HG03280 (cell line): ENCODE results near the gene SLC44A2.

Experiments used
- ATAC-seq: cut with Tn5 transposase; IDR thresholded peaks from one replicate; pipeline ENCODE4 v1.9.1; 2021; ENCODE audit warnings: mild to moderate bottlenecking, moderate library complexity; ENCODE audit not compliant: unreplicated experiment

The SLC44A2 gene

DNA sequence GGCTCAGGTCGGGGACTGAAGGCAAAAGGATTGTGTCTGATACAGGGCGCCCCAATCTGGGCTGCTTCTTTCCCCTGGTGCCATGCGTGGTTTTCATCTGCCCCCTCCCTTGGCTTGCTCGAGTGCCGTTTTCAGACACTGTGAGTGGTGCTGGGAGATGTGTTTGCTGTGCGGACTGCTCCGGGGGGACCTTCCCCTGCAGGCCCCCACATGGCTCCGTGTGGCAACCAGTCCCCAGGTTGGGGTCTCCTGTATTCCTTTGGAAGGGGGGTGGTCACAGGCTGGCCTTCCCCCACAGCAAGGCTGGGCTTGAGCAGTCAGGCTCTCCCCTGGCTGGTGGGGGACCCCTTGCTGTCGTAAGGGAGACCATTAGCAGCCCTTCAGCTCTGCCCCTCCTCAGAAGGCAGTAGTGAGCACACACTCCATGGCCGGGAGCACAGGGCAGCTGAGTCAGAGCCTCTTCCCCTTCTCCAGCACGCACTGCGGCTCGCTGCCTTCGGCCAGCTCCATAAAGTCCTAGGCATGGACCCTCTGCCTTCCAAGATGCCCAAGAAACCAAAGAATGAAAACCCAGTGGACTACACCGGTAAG, 55.3 kb downstream of the SLC44A2 start:
- no peak for ATAC-seq

DNA sequence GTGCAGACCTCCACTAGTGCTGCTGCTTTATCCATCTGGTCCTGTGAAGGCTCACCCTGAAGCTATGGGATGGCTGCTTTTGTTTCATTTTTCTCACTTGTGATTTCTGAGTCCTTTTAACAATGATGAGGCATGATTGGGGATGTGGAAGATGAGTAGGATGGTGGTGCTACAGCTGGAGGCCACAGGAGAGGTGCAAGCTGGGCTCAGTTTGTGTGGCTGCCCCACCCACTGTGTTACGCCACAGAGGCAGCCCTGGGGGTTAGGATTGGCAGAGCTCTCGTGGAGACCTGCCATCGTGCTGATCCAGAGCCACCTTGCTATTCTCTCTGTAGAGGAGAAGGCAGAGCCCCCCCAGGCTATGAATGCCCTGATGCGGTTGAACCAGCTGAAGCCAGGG, 56.3 kb downstream of the SLC44A2 start:
- ATAC-seq: no peak

DNA sequence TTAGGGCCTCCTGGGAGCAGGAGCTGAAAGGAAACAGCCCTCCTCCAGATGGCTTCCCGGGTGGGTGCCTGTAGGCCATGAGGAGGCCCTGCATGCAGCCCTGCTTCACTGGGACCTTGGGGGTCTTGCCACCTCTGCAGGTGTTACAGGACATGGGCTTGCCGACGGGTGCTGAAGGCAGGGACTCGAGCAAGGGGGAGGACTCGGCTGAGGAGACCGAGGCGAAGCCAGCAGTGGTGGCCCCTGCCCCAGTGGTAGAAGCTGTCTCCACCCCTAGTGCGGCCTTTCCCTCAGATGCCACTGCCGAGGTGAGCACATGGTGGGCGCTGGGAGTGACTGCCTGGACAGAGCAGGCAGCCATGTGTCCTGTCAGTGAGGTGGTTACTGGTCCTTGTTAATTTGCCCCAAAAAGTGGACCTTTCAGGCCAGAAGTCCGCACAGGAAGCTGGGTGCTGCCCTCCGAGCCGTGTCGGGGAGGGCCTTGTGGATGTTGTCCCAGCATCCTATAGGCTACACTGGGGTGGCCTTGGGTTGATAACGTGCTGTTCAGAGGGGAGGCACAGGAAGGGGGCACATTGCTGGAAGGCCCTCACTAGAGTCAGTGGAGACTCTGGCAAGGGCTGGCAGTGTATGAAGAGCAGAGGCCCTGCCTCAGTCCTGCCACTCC, 57.2 kb downstream of the SLC44A2 start:
- ATAC-seq: no peak

DNA sequence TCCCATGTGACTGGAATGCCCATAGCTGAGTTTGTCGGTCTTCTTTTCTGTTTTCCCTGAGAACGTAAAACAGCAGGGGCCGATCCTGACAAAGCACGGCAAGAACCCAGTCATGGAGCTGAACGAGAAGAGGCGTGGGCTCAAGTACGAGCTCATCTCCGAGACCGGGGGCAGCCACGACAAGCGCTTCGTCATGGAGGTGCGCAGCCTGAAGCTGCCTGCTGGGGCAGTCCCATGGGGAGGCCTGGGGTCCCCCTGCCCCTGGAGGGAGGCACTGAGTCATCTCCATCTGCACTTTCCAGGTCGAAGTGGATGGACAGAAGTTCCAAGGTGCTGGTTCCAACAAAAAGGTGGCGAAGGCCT, 57.7 kb downstream of the SLC44A2 start:
- ATAC-seq: no peak

DNA sequence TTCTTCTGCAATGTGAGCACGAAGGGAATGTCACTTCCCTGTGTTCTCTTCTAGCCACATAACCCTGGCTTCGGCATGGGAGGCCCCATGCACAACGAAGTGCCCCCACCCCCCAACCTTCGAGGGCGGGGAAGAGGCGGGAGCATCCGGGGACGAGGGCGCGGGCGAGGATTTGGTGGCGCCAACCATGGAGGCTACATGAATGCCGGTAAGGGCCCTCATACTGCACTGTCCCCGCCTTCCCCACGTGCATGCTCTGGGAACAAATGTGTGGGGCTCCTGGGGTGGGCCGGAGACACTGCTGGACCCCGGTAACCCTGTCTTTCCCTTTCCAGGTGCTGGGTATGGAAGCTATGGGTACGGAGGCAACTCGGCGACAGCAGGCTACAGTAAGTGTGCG, 58.2 kb downstream of the SLC44A2 start:
- ATAC-seq: no peak

DNA sequence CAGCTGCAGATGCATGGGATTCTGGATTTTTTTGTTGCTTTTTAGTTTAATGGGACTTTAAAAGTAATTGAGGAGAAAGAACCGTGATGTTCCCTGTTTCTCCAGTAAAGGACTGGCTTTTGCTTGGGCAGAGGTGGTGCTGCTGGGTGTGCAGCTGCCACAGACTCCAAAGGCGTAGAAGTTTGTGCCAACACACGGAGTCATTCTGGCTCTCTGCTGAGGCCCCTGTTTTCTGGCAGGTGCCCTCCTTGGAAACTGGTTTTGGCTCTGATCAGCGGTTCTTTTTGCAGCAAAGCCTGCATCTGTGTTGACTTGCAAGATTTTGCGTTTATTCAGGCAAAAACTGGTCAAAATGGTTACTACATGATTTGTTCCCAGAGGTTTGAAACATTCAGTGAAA, 59.9 kb downstream of the SLC44A2 start:
- ATAC-seq: no peak

DNA sequence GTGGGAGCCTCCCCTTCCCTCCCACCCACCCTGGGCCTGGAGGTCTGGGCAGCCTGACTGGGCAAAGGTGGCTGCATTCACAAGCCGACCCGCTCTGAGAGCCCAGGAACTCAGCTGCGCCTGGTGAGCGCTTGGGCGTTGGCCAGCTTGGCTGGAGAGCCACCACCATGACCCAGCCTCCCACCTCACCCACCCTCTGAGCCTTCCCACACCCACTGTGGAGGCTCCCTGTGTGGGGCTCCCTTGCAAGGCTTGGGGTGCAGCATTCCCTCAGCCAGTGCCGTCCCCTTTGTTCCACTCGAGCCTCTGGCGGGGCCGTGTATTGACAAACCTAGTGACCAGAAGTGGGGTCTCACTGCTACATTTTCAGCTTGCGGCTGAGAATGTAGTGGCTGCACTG, 60.8 kb downstream of the SLC44A2 start:
- no peak for ATAC-seq

DNA sequence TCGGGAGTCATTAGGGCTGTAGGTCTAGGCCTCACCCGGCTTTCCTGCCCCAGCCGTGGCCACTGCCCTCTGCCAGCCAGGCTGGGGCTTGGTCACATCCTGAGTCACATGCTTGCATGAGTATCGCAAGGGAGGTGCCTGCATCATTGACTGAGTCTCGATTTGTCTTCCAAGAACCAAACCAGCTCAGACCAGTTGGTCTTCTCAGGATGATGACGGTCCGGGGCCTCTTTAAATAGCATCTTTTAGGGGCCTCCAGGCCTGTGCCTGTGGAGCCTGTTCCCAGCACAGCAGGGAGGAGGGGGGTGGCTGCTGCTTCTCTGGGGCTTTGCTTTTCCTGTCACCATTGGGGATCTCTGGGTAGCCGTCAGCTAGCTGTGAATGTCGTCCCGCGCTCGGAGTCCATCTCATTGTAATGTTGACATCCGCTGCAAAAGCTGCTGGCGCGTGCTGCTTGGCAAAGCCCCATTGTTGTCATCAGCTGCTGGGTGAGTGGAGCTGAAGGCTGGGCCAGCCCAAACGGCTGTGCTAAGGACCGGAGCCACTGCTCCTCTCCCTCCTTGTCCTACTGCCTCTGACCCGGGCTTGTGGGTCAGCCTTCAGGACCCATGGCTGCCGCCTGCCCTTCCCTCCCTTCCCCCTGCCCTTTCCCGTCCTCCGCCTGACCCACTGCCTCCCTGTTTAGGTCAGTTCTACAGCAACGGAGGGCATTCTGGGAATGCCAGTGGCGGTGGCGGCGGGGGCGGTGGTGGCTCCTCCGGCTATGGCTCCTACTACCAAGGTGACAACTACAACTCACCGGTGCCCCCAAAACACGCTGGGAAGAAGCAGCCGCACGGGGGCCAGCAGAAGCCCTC, 61.5 kb downstream of the SLC44A2 start:
- no peak for ATAC-seq

DNA sequence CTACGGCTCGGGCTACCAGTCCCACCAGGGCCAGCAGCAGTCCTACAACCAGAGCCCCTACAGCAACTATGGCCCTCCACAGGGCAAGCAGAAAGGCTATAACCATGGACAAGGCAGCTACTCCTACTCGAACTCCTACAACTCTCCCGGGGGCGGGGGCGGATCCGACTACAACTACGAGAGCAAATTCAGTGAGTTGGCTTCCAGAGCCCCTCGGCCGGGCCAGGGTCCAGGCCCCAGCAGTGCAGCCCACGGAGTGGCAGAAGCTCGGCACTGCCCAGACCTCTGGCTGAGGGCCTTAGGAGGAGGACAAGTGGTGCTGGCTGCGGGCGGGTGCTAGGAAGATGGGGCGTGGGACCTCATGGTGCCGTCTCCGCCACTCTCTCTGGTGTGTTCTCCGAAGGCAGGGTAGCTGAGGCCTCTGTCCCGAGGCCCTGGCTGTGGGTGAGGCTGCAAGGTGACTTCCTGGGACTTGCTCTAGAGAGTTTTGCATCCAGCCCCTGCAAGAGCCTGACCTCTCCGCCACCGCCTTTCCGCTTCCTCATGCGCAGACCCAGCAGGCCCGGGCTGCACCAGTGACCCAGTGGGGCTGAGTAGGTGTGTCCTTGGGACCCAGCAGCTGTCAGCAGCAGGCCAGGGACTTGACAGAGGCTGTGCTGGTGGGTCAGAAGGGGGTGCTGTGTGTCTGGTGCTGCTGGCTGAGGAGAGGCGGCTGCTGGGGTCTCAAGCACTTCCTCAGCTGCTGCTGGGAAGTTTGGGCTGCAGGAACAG, 62.4 kb downstream of the SLC44A2 start:
- no peak for ATAC-seq

DNA sequence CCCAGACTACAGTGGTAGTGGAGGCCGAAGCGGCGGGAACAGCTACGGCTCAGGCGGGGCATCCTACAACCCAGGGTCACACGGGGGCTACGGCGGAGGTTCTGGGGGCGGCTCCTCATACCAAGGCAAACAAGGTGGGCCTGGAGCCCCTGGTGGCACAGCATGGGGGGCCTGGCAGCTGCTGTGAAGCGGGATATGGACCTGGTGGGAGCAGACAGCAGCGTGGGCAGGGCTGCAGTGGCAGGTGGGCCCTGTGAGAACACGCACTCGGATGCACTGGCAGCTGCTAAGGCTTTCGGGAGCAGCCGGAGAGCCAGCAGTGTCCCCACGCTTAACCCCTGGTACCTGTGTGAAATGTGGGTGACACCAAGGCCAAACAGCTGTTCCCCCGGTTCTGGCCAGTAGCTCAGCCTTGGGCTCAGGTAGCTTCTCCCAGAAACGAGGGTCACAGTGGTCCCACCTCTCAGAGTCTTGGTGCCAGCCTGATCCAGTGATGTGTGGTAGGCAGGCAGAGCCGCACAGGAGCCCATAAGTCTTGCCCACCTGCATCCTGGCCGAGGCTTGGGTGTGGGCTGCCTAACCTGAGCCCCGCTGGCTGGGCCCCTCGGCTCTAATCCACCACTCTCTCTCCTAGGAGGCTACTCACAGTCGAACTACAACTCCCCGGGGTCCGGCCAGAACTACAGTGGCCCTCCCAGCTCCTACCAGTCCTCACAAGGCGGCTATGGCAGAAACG, 63.4 kb downstream of the SLC44A2 start:
- no peak for ATAC-seq

DNA sequence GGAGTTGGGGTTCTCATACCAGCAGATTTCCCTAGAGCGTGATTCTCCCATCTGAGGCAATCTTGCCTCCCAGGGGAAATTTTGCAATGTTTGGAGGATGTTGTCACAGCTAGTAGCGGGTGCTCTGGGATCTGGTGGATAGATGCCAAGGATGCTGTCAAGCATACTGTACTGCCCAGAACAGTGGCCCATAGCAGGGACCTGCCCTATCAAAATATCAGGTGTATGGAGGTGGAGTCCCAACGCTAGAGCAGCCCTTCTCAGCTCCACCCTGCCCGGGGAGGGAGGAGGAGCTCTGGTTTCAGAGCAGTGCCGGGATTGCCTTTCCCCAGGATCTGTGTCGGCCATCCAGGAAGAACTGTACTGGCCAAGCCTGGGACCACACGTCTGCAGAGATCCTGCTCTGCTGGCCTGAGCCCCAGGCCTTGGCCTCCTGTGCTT, 65.0 kb downstream of the SLC44A2 start:
- no peak for ATAC-seq

DNA sequence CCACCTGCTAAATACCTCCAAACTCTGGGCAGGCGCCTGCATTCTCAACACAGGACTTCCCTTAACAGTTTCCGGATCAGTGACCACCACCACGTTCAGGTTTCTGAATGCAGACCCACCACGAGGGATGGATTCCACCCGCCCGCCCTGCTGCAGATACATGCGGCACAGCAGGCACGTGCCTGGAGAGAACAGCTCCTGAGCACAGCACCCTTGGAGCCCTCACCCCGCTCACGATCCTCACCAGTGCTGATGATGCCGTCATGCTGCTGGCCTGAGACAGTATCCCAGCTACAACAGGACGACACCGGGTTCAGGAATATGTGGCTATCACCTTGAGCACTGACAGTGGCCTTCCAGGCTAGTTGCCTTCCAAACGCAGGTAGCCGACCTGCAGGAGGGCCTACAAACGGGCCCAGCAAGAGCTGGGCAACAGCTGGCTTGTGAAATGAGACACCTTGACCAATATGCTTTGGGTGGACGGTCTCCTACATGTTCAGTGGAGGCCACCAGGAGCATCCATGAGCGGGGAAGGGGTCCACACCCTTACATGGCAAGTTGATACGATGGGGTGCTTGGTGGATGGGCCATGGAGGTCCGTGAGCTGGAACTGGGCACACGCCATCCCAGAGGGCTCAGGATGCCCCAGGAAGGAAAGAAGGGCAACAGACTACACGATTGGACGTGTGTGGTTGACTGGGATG, 66.0 kb downstream of the SLC44A2 start:
- no peak for ATAC-seq

DNA sequence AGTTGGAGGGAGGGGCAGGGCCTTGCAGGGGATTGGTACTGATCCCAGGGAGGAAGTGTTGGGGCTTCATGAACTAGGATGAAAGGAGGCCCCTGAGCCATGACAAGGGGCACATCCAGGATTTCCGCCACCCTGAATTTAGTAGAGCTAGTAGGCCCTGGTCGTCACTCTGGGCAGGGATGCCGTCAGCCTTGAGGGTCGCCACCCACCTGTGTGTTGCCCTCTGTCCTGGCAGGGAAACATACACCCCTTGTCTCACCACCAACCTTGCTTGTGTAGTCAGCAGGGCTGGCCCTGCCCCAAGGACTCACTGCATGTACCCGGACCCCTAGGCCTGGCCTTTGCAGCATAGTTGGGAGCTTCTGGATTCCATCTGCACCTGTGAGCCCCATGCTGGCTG, 66.5 kb downstream of the SLC44A2 start:
- ATAC-seq: no peak

DNA sequence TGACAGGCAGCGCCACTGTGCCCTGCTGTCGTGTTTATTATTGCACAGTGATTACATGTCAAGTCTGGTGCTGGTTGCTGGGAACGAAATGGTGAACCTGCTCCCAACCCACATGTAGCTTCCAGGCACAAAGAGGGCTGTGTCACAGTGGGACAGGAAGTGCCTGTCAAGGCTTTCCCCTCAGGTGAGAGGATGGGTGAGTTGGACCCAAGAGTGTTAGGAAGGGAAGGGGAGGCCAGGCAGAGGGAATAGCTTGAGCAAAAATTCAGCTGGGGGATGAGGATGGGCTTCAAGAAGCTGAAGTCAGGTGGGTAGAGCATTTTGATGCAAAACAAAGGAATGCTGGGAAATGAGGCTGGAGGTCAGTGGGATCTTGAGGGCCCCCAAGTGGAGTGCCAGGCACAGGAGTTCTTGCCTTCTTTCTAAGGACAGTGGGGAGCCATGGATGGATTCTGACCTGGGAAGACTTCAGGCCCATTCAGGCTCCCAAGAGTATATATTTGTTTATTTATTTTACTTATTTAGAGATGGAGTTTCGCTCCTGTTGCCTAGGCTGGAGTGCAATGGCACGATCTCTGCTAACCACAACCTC, 67.4 kb downstream of the SLC44A2 start:
- no peak for ATAC-seq
